Mammary epithelial cell (primary cell): ENCODE measurements around the gene RELT.

Experiments used
- CTCF ChIP-seq, 2 donors: IDR thresholded peaks in 1 of 2; conservative IDR thresholded peaks in 1 of 2; 2 replicates each; pipeline ENCODE4 v1.5.1; 2011 to 2012; ENCODE audit warnings: inconsistent platforms in 2 of 2, low read length in 2 of 2, mild to moderate bottlenecking in 2 of 2, control low read depth in 1 of 2, low read depth in 1 of 2; ENCODE audit not compliant: insufficient read depth in 1 of 2; ENCODE audit errors: extremely low read depth in 1 of 2
- EZH2 ChIP-seq: IDR thresholded peaks from 2 replicates; pipeline ENCODE4 v1.6.1; 2012; ENCODE audit warnings: low read length, inconsistent platforms, borderline replicate concordance

GRCh38 chr11:73409431-73409830 lies 33.2 kb downstream of the RELT start:
- no peak for TF ChIP-seq CTCF (conservative IDR thresholded peaks at IDR 0.05 in 1 of 2, IDR thresholded peaks at IDR 0.05 in 1 of 2; ENCODE audit: extremely low read depth in 1 of 2, insufficient read depth in 1 of 2, low read depth in 1 of 2, low read length in 2 of 2)
- no peak for TF ChIP-seq EZH2
